ENCODE measurements around the gene MYORG.

MYORG gene

DNA sequence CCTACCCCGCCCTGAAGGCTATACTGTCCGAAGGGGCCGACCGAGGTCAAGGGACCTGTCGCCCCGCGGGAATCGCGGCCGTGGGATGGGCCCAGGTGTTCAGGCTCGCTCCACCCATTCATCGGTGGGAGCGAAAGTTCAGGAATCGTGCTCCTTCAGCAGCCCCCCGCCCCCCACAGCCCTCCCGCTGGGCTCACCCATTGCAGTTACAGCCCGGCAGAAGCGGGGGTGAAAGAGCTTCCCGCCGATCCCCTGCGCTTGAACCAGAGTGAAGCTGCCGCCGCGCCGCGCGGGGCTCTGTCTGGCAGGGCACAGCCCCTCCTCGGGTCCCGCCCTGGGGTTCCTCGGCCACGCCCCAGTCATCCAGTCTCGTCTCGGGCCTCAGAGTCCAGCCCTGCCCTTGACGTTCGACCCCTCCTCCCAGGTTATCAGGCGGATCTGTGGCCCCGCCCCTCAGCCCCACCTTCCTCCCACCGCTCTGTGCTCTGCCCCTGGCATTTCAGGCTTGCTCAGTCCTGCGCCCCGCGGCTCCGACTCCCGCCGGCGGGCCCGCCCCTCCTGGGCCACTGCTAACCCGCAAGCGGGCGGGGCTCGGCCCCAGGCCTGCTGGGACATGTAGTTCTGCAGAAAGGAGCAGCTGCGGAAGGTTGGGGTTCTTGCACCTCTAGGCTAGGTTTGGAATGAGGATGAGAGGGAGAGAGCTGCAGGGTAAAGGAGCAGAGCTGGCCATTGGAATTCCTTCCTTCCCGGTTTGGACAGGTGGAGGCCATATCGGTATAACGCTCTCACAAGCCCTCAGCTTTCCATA, at the start of gene MYORG:
MYORG (minus strand) TSS at position 303 of the 808 bp plus-strand sequence. CDS start 3,955 bp downstream, outside the sequence.
- peak; percentile 78 for DNase-seq (ENCODE audit: low read depth)
- TF ChIP-seq, protein P1, sequence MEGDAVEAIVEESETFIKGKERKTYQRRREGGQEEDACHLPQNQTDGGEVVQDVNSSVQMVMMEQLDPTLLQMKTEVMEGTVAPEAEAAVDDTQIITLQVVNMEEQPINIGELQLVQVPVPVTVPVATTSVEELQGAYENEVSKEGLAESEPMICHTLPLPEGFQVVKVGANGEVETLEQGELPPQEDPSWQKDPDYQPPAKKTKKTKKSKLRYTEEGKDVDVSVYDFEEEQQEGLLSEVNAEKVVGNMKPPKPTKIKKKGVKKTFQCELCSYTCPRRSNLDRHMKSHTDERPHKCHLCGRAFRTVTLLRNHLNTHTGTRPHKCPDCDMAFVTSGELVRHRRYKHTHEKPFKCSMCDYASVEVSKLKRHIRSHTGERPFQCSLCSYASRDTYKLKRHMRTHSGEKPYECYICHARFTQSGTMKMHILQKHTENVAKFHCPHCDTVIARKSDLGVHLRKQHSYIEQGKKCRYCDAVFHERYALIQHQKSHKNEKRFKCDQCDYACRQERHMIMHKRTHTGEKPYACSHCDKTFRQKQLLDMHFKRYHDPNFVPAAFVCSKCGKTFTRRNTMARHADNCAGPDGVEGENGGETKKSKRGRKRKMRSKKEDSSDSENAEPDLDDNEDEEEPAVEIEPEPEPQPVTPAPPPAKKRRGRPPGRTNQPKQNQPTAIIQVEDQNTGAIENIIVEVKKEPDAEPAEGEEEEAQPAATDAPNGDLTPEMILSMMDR (conservative IDR thresholded peaks at IDR 0.05; ENCODE audit: low read depth, low read length), result no peak
- H3K4me3 ChIP-seq (ENCODE audit: low read depth, low read length), result peak within 1 kb of the TSS; percentile 80

GRCh38 chr9:34419716-34420504, 43.2 kb upstream of the MYORG start:
- TF ChIP-seq, protein P1 (conservative IDR thresholded peaks at IDR 0.05; ENCODE audit: low read depth, low read length), result no peak
- H3K4me3 ChIP-seq (ENCODE audit: low read depth, low read length), result no peak overlapping the region
- no peak for DNase-seq (ENCODE audit: low read depth)

DNA sequence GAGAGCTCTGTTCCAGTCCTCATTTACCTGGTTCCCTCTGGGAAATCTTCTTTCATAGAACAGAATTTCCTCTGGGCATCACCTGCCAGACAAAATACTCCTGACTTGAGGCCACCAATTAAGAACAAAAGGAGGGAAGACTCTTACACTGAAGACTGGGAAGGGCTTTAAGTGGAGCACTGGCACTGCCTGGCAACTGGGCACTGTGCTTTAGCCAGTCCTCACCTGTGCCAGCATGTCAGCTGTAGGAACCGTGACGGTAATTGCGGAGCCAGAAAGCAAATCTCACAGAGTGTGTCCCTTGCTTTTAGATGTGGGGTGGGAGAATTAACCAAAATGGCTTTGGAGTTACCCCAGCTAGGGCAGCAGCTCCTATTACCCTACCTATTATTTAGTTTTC, 41.0 kb upstream of the MYORG start:
- H3K4me3 ChIP-seq (ENCODE audit: low read depth, low read length), result no peak overlapping the region
- DNase-seq (ENCODE audit: low read depth), result no peak
- TF ChIP-seq, protein P1 (conservative IDR thresholded peaks at IDR 0.05; ENCODE audit: low read depth, low read length), result no peak

DNA sequence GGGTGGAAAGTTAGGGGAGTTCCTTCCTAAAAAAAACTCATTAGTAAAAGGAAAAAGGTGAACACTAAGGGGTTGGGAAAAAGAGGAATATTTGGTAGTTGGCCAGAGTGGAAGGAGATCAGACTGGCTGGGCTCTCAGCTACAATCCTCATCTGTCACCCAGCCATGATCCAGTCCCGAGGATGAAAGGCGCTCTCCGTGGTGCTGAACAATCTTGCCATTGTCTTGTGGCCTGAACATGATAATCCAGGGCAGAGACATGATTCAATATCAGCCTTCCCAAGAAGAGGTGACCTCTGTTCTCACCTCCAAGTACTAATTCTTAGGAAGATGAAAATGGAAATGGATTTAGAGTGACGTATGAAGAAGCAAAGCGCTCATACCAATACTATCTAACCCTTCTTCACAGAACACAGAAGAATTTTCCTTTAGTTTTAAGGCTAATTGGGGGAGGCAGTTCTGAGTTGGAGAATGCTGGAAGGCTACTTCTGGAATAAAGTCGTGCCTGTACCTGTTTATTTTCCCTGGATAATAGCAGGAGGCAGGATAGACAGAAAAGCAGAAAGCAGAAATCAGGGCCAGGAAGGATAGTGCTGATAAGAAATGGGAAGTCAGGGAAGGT, 36.6 kb upstream of the MYORG start:
- peak; percentile 65 for DNase-seq (ENCODE audit: low read depth)
- TF ChIP-seq, protein P1 (conservative IDR thresholded peaks at IDR 0.05; ENCODE audit: low read depth, low read length), result no peak
- H3K4me3 ChIP-seq (ENCODE audit: low read depth, low read length), result no peak overlapping the region

DNA sequence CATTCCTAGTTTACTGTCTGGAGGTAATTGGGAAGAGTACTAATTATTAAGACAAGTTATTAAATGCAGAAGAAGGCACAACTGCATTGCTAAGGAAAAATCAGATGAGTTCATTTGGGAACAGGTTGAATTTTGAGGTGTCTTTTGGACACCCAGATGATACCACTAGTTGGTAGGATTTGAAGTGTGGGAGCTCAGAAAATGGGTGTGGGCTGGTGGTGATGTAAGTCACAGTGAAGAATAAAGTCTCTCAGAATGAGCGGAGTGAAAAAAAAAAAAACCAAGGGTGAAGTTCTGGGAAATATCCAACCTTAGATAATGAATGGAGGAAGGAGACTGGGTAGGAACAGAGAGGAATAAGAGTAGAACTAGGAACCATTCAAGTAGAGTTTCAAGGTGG, 35.6 kb upstream of the MYORG start:
- TF ChIP-seq, protein P1 (conservative IDR thresholded peaks at IDR 0.05; ENCODE audit: low read depth, low read length), result no peak
- no peak overlapping the region for H3K4me3 ChIP-seq (ENCODE audit: low read depth, low read length)
- DNase-seq (ENCODE audit: low read depth), result no peak

DNA sequence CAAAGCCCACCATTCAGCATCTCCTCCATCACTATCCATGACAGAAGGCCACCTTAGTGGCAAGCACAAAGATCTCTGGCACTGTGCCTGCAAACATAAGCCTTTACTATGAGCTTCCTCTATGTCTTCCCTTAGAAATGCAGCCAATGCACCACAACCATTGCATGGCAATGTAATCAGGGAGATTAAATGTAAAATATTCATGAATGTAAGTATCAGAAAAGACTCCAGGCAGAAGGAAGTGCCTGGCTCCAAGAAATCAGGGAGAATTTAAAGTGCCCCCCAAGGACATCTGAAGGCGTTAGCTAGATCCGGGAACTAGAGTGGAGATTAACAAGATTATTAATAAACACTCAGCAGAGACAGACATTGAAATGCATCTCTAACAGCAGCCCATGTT, 32.5 kb upstream of the MYORG start:
- H3K4me3 ChIP-seq (ENCODE audit: low read depth, low read length), result no peak overlapping the region
- TF ChIP-seq, protein P1 (conservative IDR thresholded peaks at IDR 0.05; ENCODE audit: low read depth, low read length), result no peak
- DNase-seq (ENCODE audit: low read depth), result no peak
